ENCODE measurements around the gene PGM5. TPM values are rescaled to one million over a fixed set of nuclear protein-coding genes. Genes with fewer than 3 reads are reported as not detected.

The PGM5 gene
- polyA plus RNA-seq, 3 donors from 2014 or later, result 1.2 TPM; not detected in 2

GRCh38 chr9:68532131-68532530 lies 175.7 kb downstream of the PGM5 start:
- no peak overlapping the region for H3K4me3 Mint-ChIP-seq

GRCh38 chr9:68533678-68534077 lies 177.3 kb downstream of the PGM5 start:
- H3K9me3 Mint-ChIP-seq, result no peaks in the 10 kb centered on the region
- no peaks in the 10 kb centered on the region for H3K4me1 Mint-ChIP-seq
- no peak for DNase-seq
- no peaks in the 10 kb centered on the region for H3K36me3 Mint-ChIP-seq
- H3K27me3 Mint-ChIP-seq (ENCODE audit: low read depth in 3 of 3), result peaks cover 0 to 8% (median 2%) of the 10 kb centered on the region in 3 donors
- no peak overlapping the region for H3K4me3 Mint-ChIP-seq
- H3K27ac Mint-ChIP-seq, result no peak overlapping the region

More at GRCh38 chr9:68532131-68532530, 175.7 kb downstream of the PGM5 start:
- no peak for DNase-seq
- Mint-ChIP-seq H3K27me3 (ENCODE audit: low read depth in 3 of 3) (peaks cover 0 to 6% (median 2%) of the 10 kb centered on the region in 3 donors), H3K4me1 (no peaks in the 10 kb centered on the region), H3K9me3 (no peaks in the 10 kb centered on the region), H3K36me3 (no peaks in the 10 kb centered on the region), H3K27ac (no peak overlapping the region)

DNA sequence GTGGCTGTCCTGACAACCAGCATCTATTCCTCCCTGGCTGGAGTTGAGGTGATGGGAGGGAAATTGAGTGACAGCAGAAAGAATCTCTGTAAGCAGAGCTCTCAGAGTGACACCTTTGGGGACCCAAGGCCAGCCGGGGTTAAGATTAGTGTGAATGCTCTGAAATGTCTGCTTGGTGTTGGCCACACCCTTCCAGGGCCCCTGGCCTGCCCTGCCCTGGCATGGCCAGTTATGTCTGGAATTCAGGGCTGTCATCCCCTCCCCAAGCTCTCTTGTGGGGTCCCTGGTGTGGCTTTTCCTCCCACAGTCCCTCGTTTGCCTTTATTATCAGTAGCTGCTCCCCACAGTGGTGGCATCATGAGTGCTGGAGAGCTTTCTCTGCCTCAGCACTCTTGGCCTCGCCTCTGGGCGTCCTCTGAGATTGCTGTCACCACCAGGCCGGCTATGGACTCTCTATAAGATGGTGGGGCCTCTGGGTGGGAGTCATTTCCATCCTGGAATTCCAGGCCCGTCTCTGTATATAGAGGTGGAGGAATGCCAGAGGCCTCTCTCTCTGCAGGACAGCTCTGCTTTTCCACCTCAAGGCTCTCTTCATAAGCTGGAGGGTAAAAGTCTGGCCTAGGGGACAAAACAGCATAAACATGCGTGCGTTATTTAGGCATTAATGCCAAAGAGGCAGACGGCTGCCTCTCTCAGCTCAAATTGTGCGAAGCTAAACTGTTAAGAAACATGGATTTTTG lies 180.6 kb downstream of the PGM5 start:
- H3K36me3 Mint-ChIP-seq, result no peaks in the 10 kb centered on the region
- no peaks in the 10 kb centered on the region for H3K4me1 Mint-ChIP-seq
- no peak for DNase-seq
- peaks cover 0 to 4% (median 3%) of the 10 kb centered on the region in 3 donors for H3K27me3 Mint-ChIP-seq (ENCODE audit: low read depth in 3 of 3)
- no peak overlapping the region for H3K4me3 Mint-ChIP-seq
- H3K9me3 Mint-ChIP-seq, result no peaks in the 10 kb centered on the region
- no peak overlapping the region for H3K27ac Mint-ChIP-seq

GRCh38 chr9:68537616-68537880 lies 181.1 kb downstream of the PGM5 start:
- H3K36me3 Mint-ChIP-seq, result no peaks in the 10 kb centered on the region
- H3K4me1 Mint-ChIP-seq, result no peaks in the 10 kb centered on the region
- no peak overlapping the region for H3K4me3 Mint-ChIP-seq
- peaks cover 0 to 4% (median 3%) of the 10 kb centered on the region in 3 donors for H3K27me3 Mint-ChIP-seq (ENCODE audit: low read depth in 3 of 3)
- no peak overlapping the region for H3K27ac Mint-ChIP-seq
- H3K9me3 Mint-ChIP-seq, result no peaks in the 10 kb centered on the region
- no peak for DNase-seq

DNA sequence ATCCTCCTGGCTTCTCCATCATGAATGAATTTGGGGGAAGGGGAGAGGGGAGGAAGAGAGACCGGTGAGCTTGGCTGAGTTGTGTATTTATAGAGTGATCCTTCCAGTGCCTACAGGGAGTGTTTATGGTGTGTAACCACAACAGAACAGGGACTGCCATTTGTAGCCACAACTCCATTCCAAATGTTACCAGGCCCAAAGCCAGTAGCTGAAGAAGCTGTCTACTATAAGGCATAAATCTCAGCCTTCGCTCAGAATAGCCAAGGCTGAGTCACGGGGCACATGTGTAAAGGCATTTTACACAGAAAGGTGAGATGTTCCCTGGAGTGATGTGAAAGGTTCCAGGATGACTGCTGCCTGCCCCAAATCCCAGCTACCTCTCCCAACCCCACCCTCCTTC lies 181.8 kb downstream of the PGM5 start:
- Mint-ChIP-seq H3K36me3 (no peaks in the 10 kb centered on the region), H3K27ac (no peak overlapping the region)

DNA sequence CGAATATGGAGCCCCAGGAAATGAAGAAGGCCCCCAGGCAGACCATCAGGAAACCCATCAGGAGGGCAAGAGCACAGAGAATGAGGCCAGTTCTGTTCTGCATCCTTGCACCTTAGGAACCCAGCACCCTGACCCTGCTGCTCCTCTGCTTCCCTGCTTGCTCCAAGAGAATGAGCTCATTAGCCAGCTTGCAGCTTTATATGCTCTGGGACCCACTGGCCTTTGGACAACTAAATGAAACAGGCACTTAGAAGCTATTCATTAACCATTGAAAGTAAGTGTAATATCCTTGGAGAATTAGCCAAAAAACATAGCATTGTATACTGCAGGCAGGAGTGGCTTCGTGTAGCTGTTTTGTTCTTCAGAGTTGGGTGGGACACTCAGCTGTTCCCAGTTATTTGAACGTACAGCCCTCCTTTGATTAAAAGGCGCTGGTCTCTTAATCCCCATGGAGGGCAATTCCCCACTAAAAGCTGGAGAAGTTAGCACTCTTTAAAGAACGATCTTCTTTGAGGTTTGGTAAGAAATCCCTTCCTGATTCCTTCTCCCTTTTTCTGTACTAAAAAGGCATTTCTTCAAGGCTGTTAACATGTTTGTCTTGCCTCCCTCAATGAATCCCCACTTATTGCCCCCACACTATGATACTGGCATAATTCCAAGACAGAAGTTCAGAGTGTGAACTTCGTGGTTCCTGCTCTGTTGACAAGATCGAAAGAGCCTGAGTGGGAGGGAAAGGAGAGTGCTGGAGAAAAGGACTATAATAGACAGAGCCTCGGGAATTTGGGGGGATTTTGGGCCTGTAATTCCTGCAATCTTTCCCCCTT lies 184.5 kb downstream of the PGM5 start, which contains the start of gene TMEM252:
TMEM252 (minus strand) TSS at position 172 of the 824 bp plus-strand sequence; CDS start at position 103, 69 bp downstream.
- no peak within 1 kb of the TSS for H3K27ac Mint-ChIP-seq
- no peak for DNase-seq
- peaks cover 0 to 8% (median 2%) of the 10 kb centered on the region in 3 donors for H3K27me3 Mint-ChIP-seq (ENCODE audit: low read depth in 3 of 3)
- no peaks in the 10 kb centered on the region for H3K9me3 Mint-ChIP-seq
- no peaks in the 10 kb centered on the region for H3K36me3 Mint-ChIP-seq
- no peak within 1 kb of the TSS for H3K4me3 Mint-ChIP-seq
- H3K4me1 Mint-ChIP-seq, result no peaks in the 10 kb centered on the region

More for the DNA sequence above, 181.8 kb downstream of the PGM5 start:
- H3K4me3 Mint-ChIP-seq, result no peak overlapping the region
- peaks cover 0 to 7% (median 2%) of the 10 kb centered on the region in 3 donors for H3K27me3 Mint-ChIP-seq (ENCODE audit: low read depth in 3 of 3)
- DNase-seq, result no peak
- H3K9me3 Mint-ChIP-seq, result no peaks in the 10 kb centered on the region
- H3K4me1 Mint-ChIP-seq, result no peaks in the 10 kb centered on the region

DNA sequence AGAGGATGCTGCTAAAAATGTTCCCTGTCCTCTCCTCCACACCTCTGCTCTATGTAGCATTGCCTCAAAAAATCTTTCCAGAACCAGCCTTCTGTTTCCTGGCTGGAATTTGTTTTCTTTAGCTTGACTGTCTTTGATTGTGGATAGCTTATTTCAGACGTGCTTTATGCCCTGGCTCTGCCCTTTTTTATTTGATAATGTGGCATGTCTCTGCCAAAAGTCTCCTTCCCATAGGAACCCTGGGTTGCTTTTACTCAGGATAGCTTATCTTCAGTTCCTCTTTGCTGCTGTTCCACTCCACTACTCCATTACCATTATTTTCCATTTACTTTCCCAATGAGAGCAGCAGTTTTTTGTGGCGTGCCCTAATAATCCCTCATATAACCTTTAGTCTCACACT lies 185.2 kb downstream of the PGM5 start:
- DNase-seq, result no peak
- Mint-ChIP-seq H3K36me3 (peaks cover 0 to 2% (median 0%) of the 10 kb centered on the region in 3 donors), H3K4me3 (no peak overlapping the region), H3K9me3 (no peaks in the 10 kb centered on the region), H3K27ac (no peak overlapping the region), H3K27me3 (ENCODE audit: low read depth in 3 of 3) (peaks cover 0 to 9% (median 2%) of the 10 kb centered on the region in 3 donors), H3K4me1 (peaks cover 3 to 4% of the 10 kb centered on the region in 2 donors)

- Mint-ChIP-seq H3K9me3 (no peaks in the 10 kb centered on the region), H3K27me3 (ENCODE audit: low read depth in 3 of 3) (peaks cover 0 to 12% (median 3%) of the 10 kb centered on the region in 3 donors), H3K27ac (no peak overlapping the region), H3K4me3 (no peak overlapping the region), H3K4me1 (peaks cover 12 to 17% of the 10 kb centered on the region in 2 donors), H3K36me3 (peaks cover 0 to 4% (median 0%) of the 10 kb centered on the region in 3 donors)
- no peak for DNase-seq
Observed at GRCh38 chr9:68545033-68545705, 188.8 kb downstream of the PGM5 start.

- Mint-ChIP-seq H3K27ac (peak overlapping the region; percentile 65 to 90 (median 80)), H3K4me3 (peak overlapping the region in 4 of 5 donors; percentile 8 to 69 (median 46)), H3K4me1 (peaks cover 12 to 17% of the 10 kb centered on the region in 2 donors), H3K27me3 (ENCODE audit: low read depth in 3 of 3) (peaks cover 0 to 9% (median 3%) of the 10 kb centered on the region in 3 donors), H3K36me3 (peaks cover 0 to 4% (median 0%) of the 10 kb centered on the region in 3 donors), H3K9me3 (no peaks in the 10 kb centered on the region)
- peak; percentile 3 to 19 (median 13) for DNase-seq
Observed at GRCh38 chr9:68546596-68547390, 190.4 kb downstream of the PGM5 start.

GRCh38 chr9:68547417-68547816 lies 191.0 kb downstream of the PGM5 start:
- Mint-ChIP-seq H3K9me3 (no peaks in the 10 kb centered on the region), H3K36me3 (peaks cover 0 to 4% (median 0%) of the 10 kb centered on the region in 3 donors), H3K27ac (peak overlapping the region in 1 of 6 donors; percentile 17), H3K4me3 (no peak overlapping the region), H3K27me3 (ENCODE audit: low read depth in 3 of 3) (peaks cover 0 to 9% (median 3%) of the 10 kb centered on the region in 3 donors), H3K4me1 (peaks cover 12 to 17% of the 10 kb centered on the region in 2 donors)
- DNase-seq, result no peak

DNA sequence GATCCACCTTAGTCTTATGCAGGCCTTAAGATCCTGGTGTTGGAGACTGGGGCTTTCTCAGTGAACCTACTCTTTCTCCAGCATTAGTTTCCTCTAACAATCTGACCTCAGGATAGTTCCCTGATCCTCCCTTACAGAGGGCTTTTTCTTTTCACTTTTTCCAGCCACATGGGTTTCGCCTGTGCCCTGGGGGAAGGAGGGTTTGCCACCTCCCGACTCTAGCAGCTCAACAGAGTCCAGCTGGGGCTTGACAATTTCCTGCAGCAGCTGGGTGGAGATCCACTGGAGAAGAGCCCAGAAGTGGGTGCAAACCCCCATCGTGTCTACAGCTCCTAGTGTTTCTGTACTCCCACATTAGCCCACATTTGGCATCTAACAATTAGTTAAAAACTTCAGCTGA lies 191.8 kb downstream of the PGM5 start:
- Mint-ChIP-seq H3K4me1 (peaks cover 12 to 17% of the 10 kb centered on the region in 2 donors), H3K27me3 (ENCODE audit: low read depth in 3 of 3) (peaks cover 0 to 4% (median 3%) of the 10 kb centered on the region in 3 donors), H3K9me3 (no peaks in the 10 kb centered on the region), H3K4me3 (no peak overlapping the region), H3K36me3 (peaks cover 0 to 4% (median 0%) of the 10 kb centered on the region in 3 donors), H3K27ac (no peak overlapping the region)
- DNase-seq, result no peak

DNA sequence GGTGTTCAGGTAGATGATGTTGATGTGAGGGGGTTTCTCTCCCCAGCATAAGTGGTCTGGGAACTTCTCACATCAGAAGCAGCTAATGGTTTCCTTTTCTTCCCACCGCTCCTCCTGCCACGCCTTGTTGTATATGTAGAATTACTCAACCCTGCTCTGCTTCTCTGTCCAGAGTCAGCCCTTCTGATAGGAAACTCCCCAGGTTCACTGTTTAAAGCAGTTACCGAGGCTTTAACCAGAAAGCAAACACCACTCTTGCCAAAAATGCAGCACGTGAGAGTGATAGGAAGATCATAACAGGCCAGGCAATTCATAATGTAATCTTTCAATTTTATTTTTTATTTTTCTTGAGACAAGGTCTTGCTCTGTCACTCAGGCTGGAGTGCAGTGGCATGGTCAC lies 194.8 kb downstream of the PGM5 start:
- H3K36me3 Mint-ChIP-seq, result peaks cover 0 to 4% (median 0%) of the 10 kb centered on the region in 3 donors
- H3K27ac Mint-ChIP-seq, result no peak overlapping the region
- peaks cover 0 to 4% (median 3%) of the 10 kb centered on the region in 3 donors for H3K27me3 Mint-ChIP-seq (ENCODE audit: low read depth in 3 of 3)
- no peaks in the 10 kb centered on the region for H3K9me3 Mint-ChIP-seq
- no peak overlapping the region for H3K4me3 Mint-ChIP-seq
- no peak for DNase-seq
- peaks cover 12 to 16% of the 10 kb centered on the region in 2 donors for H3K4me1 Mint-ChIP-seq

Data from immature natural killer cell (primary cell).